Activated CD4-positive, CD25-positive, alpha-beta regulatory T cell treated with anti-CD3 and anti-CD28 coated beads, Interleukin-2, amount 50 U/mL, for 16 hours (primary cell): Measurements from ENCODE around the gene COLQ.
"Not testable (repeated sequence)": the region's sequence is repeated elsewhere in the genome, so short reads cannot be mapped to it uniquely, and the experiment has no call there.

Experiments used
- DNase-seq: peaks from one replicate; pipeline ENCODE4 v3.0.0-alpha.2; 2020; ENCODE audit warnings: low read depth, low spot score

Gene COLQ

DNA sequence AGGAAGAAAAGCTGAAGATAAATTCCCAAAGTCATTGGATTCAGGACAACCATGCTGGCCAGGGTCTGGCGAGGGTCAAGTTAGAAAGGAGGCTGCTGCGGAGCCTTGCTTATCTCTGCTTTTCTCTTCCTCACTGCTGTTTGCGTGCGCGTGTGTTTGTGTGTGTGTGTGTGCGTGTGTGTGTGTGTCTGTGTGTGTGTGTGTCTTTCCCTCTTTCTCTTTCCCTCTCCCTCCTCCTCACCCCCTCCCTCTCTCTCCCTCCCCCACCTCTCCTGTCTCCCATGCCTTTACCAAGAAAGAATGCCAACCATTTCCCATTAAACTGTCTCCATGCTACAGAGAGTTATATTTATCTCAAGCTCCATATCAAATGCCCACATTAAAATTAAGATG is at the start of gene COLQ:
TSS of gene COLQ (minus strand) at position 134 of the 393 bp plus-strand sequence. CDS start at position 53, 81 bp downstream.
- DNase-seq, result no peak

DNA sequence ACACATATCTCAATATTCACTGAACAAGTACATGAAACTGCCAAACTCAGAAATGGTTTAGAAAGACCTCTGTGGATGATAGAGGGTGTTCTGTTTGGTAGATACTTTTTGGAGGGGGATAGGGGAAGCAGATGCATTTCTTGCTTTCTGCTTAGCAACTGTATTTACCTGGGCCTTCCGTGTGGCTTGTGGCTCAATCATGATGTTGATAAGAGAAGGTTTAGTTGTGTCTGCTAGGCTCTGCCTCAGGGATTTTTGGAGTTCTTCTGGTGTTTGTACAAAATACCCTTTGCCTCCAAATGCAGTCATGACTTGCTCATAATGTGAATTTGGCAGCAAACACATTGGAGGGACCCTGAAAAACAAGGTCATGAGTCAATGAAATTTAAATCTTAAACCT is 41.7 kb upstream of the COLQ start:
- no peak for DNase-seq

DNA sequence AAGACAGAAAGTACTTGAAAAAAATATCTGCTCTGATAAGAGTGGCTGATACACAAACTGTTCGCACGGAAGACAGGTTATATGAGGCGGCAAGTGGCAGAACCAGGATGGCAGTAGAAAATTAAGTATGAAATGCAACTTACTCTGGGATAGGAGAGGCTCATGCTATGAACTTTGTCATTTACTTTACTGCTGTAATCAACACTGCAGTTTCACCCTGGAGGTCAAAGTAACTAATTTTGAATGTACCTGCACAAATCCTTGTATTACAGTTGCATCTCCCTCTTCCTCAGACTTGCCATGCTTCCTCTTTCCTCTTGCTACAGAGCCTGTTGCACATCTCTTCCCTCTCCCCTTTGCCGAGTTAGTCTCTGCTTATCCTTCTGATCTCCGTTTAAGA is 41.1 kb upstream of the COLQ start:
- no peak for DNase-seq

DNA sequence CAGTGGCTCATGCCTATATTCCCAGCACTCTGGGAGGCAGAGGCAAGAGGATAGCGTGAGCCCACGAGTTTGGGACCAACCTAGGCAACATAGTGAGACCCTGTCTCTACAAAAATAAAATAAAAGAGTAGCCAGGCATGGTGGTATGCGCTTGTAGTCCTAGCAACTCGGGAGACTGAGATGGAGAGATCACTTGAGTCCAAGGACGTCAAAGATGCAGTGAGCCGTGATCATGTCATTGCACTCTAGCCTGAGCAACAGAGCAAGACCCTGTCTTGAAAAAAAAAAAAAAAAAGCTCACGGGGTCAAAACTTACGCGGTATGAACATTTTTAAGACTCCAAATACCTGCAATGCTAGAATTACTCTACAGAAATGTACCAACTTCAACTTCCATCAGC is 37.1 kb upstream of the COLQ start:
- DNase-seq, result no peak

DNA sequence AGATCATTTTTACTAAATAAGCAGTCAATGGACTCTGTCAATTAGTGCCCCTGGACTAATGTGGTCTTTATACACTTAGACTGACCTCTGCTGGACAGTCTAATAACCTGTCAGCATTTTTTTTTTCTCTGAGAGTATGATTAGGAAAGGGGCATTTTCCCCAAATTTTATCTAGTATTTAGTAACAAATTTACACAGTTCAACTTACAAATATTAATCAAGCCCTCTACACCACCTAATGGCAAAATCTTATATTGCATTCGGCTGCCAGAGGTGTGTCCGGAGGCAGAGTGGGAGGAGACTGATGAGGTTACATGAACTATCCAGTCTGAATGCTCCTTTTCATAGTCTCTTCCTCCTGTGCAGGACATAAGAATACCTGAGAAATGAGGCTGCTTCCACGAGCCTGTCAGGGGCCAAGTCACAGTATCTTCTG is 36.0 kb upstream of the COLQ start:
- DNase-seq, result peak; percentile 33

DNA sequence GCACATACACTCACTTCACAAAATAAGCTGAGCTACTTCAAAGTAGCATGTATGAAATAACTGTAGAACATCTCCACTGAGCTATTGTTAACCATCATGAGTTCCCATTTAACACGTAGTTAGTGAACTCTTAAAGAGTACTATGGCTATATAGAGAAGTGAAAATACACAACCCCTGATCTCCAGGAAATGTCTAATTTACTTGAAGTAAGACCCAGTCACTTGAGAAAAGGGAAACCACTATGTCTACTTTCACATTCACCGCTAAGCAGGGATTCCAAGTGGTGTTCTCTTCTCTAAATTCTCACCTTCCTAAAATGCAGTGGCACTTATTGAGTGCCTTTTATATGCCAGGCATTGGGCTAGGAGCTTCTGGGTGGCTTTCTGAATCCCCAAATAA is 35.0 kb upstream of the COLQ start:
- DNase-seq, result no peak

DNA sequence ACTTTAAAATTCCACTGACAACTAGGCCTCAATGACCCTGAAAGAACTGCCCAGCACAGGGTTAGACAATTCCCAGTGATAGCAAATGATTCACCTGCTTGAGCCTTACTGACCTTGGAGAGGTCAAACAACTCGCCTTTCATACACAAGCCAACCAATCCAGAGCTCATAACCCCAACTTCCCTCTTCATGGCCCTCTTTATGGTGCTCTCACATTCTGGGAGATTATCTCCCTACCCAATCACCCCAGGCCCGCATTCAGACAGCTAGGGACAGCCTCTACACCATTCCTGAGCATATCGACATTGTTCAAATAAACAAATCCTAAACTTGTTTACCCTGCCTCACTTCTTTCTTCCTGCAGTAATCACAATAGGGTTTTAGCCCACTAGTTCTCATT is 32.2 kb upstream of the COLQ start:
- DNase-seq, result no peak

DNA sequence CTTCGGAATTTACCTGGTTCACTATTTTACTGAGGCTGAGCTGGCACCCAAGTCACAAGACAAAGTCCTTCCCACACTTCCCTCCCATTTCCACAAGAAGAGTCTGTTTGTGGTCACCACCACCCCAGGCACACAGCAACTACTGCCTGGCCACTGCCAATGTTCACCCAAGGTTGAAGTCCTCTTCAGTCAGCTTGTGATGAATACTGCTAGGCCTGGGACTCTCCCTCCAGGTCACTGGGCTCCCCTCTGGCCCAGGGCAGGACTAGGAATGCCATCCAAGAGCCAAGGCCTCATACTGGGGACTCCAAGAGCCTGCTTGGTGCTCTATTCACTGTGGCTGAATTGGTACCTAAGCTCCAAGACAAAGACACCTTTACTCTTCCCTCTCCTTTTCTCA is 30.4 kb upstream of the COLQ start:
- no peak for DNase-seq

DNA sequence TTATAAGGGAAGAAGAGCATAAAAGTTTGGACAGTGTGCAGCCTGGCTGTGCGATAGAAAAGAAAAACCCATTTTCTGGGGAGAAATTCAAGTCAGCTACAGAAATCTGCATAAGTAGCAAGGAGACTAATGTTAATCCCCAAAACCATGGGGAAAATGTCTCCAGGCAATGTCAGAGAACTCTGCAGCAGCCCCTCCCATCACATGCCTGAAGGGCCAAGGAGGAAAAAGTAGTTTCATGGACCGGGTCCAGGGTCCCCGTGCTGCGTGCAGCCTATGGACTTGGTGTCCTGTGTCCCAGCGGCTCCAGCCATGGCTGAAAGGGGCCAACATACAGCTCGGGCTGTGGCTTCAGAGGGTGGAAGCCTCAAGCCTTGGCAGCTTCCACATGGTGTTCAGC is 28.3 kb upstream of the COLQ start:
- DNase-seq, result no peak

DNA sequence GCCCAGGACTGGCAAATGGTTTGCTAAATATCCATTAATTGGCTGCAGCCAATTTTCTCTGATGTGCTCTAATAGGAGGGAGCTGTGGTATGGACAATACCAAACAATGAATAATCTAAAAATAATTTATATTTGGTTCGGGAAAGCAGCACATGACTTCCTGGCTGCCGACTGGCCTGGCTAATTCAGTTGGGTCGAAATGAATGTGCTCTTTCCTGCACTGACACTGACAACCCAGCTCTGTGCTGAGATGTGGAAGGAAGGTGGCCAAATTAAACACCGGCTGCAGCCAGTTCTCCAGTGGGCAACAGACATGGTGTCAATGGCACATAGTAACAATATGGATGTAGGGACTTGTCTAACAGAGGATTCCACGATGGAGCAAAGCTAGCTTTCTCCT is 21.1 kb upstream of the COLQ start:
- DNase-seq, result no peak

DNA sequence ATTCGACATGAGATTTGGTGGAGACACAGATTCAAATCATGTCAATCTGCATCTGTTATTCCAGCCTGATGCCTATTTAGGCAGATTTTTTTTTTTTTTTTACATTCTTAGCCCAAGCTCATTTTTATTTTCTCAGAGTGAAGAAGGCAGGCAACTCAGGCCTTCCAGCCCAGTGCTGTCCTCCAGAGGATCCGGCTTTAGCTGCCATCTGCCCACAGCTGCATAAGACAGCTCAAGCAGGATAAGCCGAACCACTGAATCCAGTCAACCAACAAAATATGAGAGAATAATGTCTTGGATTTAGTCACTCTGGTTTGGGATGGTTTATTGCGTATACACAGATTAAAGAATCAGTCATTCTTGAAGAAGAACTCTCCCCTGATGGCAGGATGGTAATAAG is 19.9 kb upstream of the COLQ start:
- no peak for DNase-seq

DNA sequence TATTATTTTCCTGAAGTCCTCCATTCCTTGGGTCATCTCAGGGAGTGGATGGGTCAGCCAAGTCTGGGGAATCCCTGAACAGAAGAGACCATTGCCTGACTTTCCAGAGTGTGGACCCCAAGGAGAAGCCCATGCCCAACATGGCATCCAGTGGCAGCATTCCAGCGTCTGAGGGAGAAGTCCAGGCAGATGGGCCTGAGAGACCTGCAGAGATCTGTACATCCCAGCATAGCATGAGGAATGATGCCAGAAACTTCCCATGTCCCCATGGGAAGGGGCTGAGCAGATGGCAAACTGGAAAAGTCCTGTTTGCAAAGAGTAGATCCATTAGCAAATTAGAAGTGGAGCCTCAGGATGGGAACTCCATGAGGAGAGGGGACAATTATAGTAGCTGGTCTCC is 17.6 kb upstream of the COLQ start:
- no peak for DNase-seq

DNA sequence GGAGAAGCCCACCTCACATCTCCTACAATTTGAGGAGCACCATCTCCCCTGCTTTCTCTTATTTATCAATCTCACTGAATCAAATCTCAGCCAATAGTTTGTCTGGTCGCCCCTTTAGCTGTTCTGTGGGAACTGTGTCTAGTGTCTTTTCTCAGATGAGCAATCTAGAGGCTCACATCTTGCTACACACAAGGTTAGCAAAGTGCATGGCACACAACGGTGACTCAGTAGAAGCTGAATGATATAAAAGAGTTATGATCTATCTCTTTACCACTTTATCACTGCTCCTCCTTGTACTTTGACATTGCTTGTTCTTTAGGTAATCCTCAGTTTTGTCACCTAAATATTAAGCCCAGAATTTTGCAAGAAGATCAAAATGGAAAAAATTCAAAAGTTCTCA is 16.8 kb upstream of the COLQ start:
- no peak for DNase-seq

DNA sequence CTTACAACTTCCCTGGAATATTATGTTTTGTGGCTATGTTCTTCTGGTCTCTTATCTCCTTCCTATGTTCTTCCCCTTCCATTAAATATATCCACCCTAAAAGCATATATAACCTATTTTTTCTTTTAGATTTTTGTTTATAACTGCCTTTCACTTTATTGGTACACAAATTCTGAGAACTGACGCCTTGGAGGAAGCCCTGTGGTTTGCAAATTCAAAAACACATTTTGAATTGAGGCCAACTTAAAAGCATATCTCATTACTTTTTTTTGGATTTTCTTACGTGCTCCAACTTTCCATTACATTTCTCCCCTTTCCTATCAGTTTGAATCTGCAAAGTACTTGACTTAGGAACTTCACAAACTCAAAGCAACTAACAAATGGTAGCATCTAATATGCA is 15.3 kb upstream of the COLQ start:
- no peak for DNase-seq

DNA sequence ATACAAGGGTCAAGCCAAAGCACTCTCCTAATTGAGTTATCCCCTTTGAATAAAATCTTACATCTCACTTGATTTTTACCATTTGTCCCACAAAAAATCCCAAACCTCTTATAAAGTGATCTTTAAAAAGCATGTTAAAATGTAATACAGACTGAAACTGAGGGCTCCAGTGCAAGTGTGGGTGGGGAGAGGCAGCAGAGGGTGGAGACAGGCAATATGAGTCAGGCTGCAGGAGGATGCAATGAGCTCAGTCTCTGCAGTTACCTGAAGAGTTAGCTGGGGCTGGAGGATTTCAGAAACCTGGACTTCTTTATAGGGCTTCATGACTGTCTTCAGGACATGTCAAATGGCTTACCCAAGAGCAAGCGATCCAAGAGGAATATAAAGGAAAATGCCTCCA is 14.2 kb upstream of the COLQ start:
- peak; percentile 5 for DNase-seq

DNA sequence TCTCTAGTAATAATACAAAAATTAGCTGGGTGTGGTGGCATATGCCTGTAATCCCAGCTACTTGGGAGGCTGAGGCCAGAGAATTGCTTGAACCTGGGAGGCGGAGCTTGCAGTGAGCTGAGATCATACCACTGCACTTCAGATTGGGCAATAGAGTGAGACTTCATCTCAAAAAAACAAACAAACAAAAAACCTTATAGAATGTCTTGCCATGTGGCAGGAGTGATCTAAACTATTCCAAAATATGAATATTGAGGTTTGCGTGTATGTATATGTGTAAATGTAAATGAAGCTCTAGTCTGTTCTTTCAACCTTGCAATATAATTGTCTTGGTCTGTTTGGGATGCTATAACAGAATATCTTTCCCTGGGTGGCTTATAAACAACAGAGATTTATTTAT is 11.1 kb upstream of the COLQ start:
- not testable (repeated sequence) for DNase-seq

DNA sequence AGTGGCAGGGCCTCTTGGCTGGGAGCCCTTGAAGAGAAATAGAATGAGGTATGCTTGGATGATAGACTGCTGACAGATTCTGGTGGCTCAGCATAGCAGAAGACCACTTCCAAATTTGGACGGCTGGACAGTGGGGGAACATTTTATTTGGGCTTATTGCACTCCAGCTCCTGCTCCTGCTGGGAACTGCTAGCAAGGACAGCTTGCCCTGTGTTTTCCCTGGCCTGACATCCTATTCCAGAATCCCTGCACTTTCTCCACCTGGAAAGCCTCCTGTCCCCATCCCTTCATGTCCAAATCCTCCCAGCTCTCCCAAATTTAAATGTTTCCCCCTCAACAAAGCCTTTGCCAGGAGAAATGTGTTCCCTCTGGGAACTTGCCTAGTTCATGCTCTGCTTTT is 9.8 kb upstream of the COLQ start:
- DNase-seq, result no peak

DNA sequence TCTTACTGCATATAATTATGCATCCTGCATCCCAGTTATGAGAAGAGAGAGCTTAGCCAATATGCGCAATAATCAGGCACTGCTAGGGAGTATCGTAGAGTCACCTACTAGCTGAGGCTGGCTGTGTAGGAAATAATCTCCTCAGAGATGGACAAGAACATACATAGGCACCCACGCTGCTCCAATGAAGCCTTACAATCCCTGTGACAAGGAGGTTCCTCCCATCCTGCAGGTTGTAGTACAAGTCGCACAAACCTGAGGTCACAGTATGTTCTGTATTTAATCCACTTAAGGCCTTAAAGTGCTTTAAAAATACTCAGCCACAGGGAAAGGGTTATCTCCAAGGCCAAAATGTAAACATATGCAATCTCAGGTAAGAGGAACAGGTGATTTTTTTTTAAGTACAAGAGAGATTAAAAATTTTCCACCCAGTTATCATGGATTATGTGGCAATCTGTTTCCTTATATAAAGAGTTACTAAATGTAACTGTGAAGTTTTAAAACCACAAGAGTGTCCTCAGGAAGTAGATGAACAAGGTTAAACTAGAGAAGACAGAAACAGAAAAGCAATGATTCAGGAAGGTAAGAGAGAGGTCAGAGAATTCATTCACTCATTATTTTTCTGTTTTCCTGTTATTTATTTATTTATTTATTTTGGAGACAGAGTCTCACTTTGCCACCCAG is 7.5 kb upstream of the COLQ start:
- DNase-seq, result no peak

DNA sequence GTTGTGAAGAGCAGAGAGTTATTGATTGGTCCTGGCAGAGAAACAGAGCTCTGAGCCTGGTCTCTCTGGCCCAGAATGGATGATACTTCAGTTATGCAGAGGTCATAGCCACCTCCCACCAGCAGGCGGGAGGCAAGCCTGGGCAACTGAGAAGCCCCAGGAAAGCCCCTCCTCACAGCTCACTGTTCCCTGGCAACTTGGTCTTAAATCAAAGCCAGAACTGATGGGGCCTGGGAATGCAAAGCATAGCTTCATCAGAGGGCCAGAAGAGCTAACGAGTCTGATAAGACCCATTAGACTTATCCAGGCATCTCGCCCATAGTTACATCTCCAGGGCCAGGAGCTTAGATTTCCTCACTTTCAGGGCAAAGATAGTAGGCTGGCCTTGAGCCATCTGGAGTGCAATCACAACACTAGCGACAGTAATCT is 5.5 kb upstream of the COLQ start:
- no peak for DNase-seq

DNA sequence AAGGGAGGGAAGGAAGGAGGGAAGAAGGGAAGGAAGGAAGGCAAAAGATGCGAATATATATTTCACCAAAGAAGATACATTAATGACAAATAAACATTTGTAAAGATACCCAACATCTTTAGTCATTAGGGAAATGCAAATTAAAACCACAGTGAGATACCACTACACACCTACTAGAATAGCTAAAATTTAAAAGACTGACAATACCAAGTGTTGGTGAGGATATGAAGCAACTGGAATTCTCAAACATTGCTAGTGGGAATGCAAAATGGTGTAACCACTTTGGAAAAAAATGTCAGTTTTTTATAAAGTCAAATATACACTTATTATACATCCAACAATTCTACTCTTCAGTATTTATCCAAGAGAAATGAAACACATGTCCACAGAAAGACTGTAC is 4.3 kb upstream of the COLQ start:
- DNase-seq, result no peak

DNA sequence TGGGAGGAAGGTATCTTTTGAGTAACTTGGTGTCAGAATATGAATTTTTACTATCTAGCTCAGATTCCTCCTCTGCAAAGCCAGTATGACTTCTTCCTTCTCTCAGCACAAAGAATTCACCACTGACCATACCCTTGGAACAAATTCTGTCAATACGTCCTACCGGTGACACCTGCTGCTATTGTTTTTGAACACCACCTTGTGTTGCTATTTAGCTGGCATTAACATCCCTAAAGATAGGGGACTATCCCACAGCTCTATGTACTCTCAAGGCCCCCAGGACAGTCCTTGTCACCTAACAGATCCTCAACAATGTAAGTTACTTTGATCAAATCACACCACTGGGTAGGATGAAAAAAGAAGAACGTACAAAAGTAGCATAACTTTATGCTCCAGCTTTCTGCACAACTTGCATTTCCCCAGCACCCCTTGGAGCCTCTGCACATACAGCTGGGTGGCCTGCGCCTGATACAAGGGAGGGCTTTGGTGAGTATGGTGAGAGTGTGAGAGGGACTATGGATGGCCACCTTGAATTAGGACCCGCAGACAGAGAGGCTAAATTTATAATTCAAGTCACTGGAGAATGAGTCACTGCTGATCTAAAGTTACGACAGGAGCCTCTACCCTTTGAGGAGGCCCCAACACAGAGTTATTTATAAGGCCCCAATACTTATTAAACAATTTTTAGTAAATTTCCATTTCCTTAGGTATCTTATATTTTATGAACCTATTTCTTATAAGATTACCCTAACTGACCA is 2.3 kb upstream of the COLQ start:
- no peak for DNase-seq

DNA sequence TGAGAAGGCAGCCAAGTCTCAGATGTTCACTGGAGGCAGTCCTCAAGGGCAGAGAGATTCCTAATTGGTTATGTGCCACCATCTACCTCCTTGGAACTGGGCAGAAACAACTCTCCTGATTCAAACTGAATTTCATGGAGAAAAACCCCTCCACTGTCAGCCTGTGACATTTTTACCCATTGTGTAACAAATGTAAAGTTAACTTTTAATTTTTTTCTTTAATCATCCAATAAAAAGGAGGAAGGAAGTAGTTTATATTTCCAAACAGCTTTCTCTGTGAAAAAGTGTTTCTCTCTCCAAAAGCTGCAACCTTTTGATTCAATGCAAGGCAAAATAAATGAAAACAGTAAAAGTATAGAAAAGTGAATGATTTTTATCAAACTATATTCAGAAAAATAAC is 510 bp upstream of the COLQ start:
- no peak for DNase-seq

DNA sequence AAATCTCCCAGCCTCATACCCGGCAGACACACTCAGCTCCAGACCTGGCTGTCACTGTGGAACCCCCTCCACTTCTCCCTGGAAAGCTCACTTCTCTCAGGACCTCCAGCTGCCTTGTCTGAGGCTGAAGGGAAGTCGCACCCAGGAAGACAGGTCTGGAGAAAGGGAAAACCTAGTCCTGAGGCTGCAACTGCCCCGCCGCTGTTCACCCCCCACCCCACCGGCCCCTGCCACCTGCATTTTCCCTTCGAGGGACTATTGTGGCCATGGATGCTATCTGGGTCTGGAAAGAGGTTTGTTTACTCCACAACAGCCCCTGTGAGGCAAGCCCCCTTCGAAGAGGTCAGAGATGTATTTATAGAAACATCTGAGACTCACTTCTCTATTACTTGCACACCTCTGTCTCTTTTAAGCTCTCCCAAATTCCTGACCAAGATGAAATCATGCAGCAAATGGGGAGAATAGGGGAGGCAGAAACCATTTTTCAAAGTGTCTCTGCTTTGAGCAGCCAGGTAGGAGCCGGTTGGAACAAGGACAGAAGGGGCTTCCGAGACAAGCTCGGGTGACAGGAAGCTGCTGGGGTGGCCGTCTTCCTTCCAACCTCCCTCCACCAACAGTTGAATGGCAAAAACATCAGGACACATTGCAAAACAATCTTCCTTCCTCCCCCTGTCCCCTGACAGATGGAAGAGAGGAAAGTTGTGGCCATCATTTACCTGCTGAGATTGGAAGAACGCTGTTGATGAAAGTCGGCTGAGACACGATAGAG is 518 bp downstream of the COLQ start:
- DNase-seq, result no peak
